NCI-H460 (cell line): ENCODE measurements around the gene RNFT2. TPM values are rescaled to one million over a fixed set of nuclear protein-coding genes. Genes with fewer than 3 reads are reported as not detected.
A peak's percentile ranks its signal among the peaks of the same experiment; 100 is the strongest.
"Not testable (repeated sequence)": the region's sequence is repeated elsewhere in the genome, so short reads cannot be mapped to it uniquely, and the experiment has no call there.

Source experiments
- DNase-seq: peaks from one replicate; pipeline ENCODE4 v3.0.0-alpha.2; 2016; ENCODE audit warnings: low read depth; ENCODE audit errors: extremely low read depth
- total RNA-seq: library from RNA; depleted of rRNA; stranded (reverse); fragments of >200 nt; shearing (Covaris generic); gene quantifications from 2 replicates; pipeline ENCODE4 v1.2.3, GENCODE V29; 2014

RNFT2 gene
- total RNA-seq, 1 experiment from 2014 or later, result 20.8 TPM

DNA sequence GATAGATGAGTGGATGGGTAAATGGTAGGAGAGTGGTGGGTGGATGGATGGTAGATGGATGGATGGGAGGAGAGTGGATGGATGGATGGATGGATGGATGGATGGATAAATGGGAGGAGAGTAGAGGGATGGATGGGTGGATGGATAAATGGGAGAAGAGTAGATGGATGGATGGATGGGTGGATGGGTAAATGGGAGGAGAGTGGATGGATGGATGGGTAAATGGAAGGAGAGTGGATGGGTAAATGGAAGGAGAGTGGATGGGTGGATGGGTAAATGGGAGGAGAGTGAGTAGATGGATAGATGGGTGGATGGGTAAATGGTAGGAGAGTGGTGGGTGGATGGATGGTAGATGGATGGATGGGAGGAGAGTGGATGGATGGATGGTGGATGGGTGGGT, 51.4 kb downstream of the RNFT2 start:
- DNase-seq, result not testable (repeated sequence)

GRCh38 chr12:116790066-116790465, 52.0 kb downstream of the RNFT2 start:
- no peak for DNase-seq

GRCh38 chr12:116792403-116792802, 54.3 kb downstream of the RNFT2 start:
- no peak for DNase-seq

- no peak for DNase-seq
These were observed 56.6 kb downstream of the RNFT2 start for GRCh38 chr12:116794725-116795124.

DNA sequence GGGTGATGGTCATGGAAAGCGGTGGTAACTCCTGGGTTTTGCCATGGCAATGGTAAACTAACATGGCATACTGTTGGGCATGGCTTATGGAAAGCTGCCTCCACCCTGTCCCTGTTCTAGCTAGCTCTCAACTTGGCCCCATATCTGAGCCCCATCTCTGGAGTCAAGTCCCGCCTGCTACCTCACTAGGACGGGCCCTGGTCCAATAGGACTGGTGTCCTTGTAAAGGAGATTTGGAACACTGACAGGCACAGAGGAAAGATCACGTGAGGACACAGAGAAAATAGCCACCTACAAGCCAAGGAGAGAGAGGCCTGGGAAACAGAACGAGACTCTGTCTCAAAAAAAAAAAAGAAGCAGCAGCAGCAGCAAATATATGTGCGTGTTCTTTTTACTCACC, 59.8 kb downstream of the RNFT2 start:
- DNase-seq, result no peak

- DNase-seq, result no peak
These were observed 60.6 kb downstream of the RNFT2 start for GRCh38 chr12:116798719-116799118.

DNA sequence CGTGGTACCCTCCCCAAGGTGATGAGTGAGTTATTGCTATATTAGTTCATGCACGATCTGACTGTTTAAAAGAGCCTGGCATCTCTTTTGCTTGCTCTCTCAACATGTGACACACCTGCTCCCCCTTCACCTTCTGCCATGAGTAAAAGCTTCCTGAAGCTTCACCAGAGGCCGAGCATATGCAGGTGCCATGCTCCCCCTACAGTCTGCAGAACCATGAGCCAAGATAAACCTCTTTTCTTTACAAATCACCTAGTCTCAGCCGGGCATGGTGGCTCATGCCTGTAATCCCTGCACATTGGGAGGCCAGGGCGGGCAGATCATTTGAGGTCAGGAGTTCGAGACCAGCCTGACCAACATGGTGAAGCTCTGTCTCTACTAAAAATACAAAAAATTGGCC, 61.8 kb downstream of the RNFT2 start:
- no peak for DNase-seq

DNA sequence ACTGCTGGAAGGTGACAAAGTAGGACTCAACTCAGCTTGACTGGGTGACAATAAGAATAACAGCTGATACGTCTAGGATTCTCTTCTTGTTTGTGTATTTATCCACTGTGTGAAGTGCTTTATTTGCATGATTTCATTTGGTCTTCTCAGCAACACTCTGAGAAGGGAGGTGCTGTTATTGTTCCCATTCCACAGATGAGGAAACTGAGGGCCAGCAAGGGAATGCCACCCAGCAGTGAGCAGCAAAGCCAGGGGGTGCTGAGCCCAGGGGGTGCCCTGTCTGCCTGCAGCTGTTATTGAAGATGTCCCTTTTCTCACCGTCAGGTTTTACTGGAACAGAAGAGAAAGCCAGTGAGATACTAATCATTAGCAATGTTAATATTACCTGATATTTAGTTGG, 62.8 kb downstream of the RNFT2 start:
- no peak for DNase-seq

DNA sequence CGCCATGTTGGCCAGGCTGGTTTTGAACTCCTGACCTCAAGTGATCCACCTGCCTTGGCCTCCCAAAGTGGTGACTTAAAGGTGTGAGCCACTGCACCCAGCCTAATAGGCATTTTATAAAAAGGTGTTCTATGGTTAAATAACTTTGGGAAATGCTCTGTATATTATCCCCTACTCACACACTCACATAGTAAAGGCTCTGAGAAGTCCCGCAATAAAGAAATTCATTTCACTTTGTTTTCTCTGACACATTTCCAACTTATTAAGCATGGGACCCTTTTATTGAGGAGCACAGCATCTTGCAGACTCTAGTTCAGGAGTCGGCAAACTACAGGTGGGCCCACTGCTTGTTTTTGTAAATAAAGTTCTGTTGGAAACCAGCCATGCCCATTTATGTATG, 63.9 kb downstream of the RNFT2 start:
- no peak for DNase-seq

DNA sequence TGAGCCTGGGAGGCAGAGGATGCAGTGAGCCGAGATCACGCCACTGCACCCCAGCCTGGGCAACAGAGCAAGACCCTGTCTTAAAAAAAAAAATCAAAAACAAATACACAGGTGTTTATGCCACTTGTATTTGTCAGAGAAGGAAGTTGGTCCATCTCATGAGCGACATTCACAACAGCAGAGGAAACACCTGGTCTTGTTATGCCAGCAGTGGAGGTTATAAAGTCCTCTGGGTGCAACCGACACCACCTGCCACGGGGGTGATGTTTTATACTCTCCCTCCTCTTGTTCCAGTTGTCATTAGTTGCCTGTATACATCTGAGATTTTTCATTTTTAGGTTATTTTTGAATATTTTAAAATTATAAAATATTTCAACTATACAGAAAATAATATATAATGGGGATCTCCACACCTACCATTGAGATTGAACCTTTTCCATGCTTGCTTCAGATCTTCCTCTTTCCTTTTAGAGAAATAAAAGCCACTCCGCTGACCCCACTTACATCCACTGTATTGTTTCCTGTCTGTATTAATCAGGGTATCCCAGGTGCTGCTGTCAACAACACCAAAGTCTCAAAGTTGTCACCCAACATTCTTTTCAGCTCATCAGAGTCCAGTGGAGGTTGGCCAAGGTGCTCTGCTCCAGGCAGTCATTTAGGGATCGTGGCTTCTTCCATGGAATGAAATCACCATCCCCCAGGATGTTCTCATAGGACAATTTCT, 65.1 kb downstream of the RNFT2 start:
- DNase-seq, result no peak

GRCh38 chr12:116804051-116804450, 65.9 kb downstream of the RNFT2 start:
- no peak for DNase-seq

DNA sequence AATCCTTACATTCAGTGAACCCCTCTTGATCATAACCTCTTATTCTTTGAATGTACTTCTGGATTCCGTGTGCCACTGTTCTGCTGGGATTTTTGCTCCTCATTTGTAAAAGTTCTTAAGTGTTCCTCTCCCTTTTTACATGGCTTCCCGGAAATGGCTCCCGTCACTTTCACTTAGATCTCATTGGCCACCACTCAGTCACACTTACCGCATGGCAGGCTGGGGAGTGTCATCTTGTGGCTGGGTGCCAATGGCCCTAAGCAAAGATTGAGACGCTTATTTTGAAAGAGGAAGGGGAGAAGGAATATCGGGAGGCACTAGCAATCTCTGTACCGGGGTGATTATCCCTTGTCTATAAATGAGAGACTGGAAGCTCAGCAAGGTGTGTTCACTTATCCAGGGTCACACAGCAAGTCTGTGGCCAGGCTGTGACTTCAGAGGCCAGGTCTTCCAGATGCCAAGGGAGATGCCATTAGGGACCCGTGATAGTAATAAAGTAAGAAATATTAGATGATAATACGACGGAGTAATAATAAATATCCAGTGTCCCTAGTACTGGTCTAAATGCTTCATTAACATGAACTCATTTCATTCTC, 68.8 kb downstream of the RNFT2 start:
- no peak for DNase-seq

DNA sequence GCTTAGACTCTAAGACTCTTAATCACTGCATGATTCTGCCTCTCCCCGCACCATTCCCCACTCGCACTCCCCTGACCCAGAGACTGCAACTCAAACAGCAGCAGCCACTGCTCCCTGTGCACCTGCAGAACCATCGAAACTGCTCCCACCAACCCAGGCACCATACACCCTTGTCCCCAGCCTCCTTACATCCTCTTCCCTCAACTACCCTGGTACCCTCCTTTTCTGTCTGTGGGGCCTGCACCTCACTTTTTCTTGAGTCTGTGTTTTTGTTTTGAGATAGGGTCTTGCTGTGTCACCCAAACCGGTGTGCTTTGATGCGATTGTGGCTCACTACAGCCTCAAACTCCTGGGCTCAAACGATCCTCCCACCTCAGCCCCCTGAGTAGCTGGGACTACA, 69.4 kb downstream of the RNFT2 start:
- no peak for DNase-seq

DNA sequence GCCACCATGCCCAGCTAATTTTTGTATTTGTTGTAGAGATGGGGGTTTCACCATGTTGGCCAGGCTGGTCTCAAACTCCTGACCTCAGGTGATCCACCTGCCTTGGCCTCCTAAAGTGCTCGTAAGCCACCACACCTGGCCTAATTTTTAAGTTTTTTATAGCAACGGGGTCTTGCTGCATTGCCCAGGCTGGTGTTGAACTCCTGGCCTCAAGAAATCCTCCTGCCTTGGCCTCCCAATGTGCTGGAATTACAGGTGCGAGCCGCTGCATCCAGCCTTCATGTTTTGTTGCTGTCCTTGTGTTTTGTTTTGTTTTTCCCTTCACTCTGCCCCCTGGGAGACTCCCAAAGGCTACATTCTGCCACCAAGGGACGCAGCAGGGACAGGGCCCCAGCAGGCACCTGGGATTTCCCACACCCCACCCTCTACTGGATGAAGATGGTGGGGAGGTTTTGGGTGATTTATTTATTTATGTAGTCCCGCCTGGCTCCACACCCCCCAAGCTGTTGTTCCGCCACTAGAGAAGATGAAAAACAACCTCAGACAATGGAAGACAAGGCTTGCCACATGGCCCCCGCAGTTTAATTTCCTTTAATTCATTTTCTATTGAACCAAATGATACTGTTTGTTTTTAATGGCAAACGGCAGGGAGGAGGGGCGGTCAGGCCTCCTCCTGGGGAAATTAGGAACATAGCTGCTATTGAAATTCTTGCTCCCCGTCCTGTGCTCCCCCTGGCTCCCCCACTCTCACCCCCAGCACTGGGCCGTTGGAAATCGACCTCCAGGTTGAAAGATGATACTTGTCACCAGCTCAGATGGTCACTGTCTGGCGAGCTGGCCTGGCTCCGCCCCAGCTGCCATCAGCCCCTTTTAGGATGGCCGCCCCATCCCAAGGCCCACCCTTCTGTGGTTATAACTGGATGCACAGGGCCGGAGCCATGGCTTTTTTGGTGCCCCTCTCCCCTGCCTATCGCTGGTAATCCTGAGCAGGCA, 70.3 kb downstream of the RNFT2 start:
- no peak for DNase-seq

DNA sequence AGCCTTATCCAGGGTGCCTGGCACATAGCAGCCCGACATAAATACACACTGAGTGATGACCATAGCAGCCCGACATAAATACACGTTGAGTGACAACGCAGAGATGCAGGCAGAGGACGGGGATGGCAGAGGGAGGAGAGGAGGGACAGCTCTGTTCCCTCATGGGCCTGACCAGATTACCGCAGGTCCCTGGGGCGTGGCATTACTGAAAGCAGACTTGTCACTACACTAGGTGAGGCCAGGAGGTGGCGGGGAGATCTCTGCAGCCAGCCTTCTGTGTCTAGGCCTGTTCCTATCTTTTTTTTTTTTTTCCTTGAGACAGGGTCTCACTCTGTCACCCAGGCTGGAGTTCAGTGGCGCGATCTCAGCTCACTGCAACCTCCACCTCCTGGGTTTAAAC, 74.1 kb downstream of the RNFT2 start:
- no peak for DNase-seq

- no peak for DNase-seq
These were observed 75.3 kb downstream of the RNFT2 start for GRCh38 chr12:116813271-116814041.

DNA sequence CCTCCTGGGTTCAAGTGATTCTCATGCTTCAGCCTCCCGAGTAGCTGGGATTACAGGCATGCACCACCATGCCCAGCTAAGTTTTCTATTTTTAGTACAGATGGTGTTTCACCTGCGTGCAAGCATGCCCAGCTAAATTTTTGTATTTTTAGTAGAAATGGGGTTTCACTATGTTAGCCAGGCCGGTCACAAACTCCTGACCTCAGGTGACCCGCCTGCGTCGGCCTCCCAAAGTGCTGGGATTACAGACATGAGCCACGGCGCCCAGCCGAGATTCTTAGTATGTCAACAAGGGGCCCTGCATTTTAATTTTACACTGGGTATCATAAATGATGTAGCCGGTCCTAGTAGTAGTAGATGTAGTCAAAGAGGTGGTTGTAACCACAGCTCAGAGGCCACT, 76.7 kb downstream of the RNFT2 start:
- DNase-seq, result not testable (repeated sequence)

DNA sequence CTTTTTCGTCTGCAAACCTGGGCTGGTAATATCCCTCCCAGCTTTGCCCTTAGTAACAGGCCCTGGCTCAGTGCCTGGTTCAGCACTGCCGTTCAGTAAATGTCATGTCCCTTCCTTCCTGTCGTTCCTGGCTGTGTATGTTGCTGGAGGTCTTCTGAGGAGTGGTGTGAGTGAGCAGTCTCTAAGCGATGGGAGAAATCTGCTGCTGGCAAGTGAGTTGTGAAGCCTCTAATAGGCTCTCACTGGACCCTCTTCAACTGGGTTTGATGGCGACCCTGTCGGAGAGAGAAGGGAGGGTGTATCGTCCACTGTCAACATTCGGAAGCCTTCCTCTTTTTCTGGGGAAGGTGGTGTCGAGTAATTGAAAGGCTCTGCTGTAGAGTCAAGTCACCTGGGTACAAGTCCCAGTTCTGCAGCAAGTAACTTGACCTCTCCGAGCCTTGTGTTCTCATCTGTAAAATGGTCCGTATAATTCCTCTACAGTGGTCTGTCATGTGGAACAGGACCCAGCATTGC, 80.3 kb downstream of the RNFT2 start:
- no peak for DNase-seq

DNA sequence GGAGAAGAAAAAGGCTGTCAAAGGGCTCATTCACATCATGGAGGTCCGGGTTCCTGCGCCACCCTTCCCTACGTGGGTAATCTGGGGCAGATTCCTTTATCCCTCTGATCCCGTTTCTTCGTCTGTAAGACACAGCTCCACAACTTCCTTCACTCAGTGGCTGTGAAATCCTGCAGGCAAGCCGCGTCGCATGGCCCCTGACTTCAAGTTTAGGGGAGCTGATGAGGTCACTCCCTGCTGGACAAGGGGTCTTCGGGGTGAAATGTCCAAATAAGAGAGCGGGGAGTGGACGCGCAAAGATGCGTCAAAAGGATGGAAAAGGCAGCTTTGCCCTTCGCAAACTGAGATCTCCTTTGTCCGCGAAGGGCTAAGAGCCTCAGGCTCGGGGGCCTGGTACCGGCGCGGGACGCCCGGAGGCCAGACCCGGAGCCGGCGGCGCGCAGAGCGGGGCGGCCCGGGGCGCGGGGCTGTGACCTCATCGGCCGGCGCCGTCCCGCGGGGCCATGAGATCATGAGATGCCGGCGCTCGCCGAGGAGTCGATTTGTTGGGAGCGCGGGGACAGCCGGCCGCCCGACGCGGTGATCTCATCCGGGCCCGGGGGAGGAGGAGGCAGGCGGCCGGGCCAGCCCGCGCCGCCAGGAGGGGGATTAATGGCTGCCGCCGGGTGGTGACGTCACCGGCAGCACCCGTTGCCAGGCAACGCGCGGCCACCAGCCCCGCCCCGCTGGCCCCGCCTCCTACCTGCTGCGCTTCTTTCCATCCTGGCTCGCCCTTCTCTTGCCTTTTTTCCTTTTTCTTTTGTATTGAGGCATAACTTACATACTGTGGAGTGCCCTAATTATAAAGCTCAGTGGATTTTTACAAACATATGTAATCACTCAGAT, 81.1 kb downstream of the RNFT2 start:
- DNase-seq, result peak; percentile 90
